Transverse colon (tissue), 4 donors: ENCODE measurements around the gene RHBDD1.

Experiments
- CTCF ChIP-seq, 5 experiments: fragments of 200-600 bp in 3 of 5; fragments of 450-650 bp in 2 of 5; sonication (generic) in 3 of 5; IDR thresholded peaks; 1 replicate in 2 of 5; 2 replicates in 3 of 5; pipeline ENCODE4 v1.5.1; 2016 to 2017; ENCODE audit warnings: antibody characterized with exemption in 5 of 5, inconsistent platforms in 3 of 5, mild to moderate bottlenecking in 2 of 5, moderate library complexity in 1 of 5
- POLR2AphosphoS5 ChIP-seq, 3 donors: sonication (generic); formaldehyde crosslinking; IDR thresholded peaks; one replicate each; pipeline ENCODE4 v1.6.1; 2016; ENCODE audit warnings: antibody characterized with exemption in 3 of 3

DNA sequence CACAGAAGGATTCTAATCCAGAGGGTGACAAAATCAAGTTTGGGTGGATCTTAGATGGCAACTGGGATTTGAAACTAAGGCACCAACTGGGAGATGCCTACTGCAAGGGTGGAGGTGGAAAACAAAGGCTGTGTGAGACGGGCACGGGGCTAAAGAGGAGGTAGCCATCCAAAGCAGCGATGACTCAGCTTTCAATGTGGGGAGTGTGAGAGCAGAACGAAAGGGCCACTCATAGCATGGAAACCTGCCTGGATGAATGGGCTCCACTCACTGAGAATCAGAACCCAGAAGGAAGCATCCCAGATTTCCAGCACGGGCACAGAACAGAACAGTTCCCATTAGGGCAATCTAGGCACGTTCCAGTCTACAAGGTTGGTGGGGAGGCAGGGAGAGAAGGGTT, 168.6 kb downstream of the RHBDD1 start:
- TF ChIP-seq CTCF (IDR thresholded peaks at IDR 0.05), result no peak
- no peak for TF ChIP-seq POLR2AphosphoS5 (IDR thresholded peaks at IDR 0.05)
